Measurements from ENCODE around the gene LINC01488.

LINC01488 gene

DNA sequence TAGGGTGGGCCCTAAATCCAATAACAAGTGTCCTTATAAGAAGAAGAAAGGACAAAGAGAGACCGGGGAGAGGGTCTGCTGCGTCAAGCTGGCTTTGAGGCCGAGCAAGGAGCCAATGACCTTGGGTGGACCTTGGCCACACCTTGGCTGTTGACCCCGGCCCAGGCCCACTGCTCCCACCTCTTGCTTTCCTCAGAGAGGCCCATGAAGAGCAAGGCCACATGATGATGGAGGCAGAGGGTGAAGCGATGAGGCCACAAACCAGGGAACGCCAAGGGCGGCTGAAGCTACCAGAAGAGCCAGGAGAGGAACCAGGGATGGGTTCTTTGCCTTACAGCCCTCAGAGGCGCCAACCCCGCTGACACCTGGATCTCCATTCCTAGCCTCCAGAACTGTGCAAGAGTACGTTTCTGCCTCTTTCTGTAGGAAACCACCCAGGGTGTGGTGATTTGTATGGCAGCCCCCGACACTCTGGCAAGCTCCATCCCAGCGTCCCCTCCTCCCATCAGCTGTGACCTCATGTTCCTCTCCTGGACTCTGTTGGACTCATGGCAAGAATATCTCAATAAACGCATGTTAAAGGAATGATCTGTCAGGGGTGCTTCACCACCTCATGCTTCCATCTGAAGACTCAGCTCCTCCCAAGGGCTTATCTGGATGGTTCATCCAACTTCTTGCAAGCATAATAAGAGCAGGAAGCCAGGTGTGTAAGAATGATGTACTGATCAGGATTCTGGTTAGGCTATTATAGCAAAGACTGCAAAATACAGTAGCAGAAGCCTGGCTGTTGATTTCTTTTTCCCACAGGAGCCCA lies 41.6 kb upstream of the LINC01488 start:
- H3K9me3 ChIP-seq (ENCODE audit: control insufficient read depth, insufficient read depth, low read depth, low read length) = no peaks in the 10 kb centered on the region
- ChIA-PET CTCF (interaction anchor here (0.8 to 1.1 kb wide), 2 partner anchors 147 to 308 kb away, joined by 3 to 4 read pairs; no protein-coding TSS in a partner anchor), POLR2A (no interaction called here)
- TF ChIP-seq ZNF670 (tag by site-specific recombination; IDR thresholded peaks at IDR 0.05; ENCODE audit: low read depth) (no peak), ZNF391 (tag by site-specific recombination; IDR thresholded peaks at IDR 0.05; ENCODE audit: borderline replicate concordance, low read depth) (no peak), ZNF362 (tag by site-specific recombination; IDR thresholded peaks at IDR 0.05) (no peak)
- no peaks in the 10 kb centered on the region for H3K36me3 ChIP-seq (ENCODE audit: control insufficient read depth in 2 of 2, insufficient read depth in 1 of 2, low read length in 2 of 2)
- H3K4me1 ChIP-seq (ENCODE audit: control insufficient read depth, insufficient read depth, low read length) = no peaks in the 10 kb centered on the region
- no peak overlapping the region for H3K27ac ChIP-seq (ENCODE audit: extremely low read depth, low read depth, low read length)
- H3K4me3 ChIP-seq (ENCODE audit: low read depth, low read length) = no peak overlapping the region

DNA sequence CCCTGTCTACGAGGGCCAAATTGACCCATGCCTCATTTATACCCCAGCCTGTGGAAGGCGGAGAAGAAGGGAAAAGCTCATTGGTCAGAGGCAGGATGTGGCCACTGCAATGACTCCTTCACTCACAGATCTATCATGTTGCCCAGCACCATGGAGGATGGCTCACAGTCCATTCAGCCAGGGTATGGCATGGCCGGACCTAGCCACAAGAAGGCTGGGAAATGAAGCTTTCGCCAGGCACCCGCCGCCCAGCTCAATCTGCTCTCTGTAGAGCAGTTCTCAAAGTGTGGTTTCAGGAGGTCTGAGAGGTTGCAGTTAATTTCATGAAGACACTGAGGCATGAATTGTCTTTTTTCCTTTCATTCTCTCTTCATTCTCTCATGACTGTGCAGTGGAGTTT lies 40.6 kb upstream of the LINC01488 start:
- H3K36me3 ChIP-seq (ENCODE audit: control insufficient read depth in 2 of 2, insufficient read depth in 1 of 2, low read length in 2 of 2) = no peaks in the 10 kb centered on the region
- no peaks in the 10 kb centered on the region for H3K9me3 ChIP-seq (ENCODE audit: control insufficient read depth, insufficient read depth, low read depth, low read length)
- no peak overlapping the region for H3K27ac ChIP-seq (ENCODE audit: extremely low read depth, low read depth, low read length)
- ChIA-PET CTCF (no interaction called here), POLR2A (interaction anchor here (0.8 kb wide), 1 partner anchor 234 kb away, joined by 3 read pairs; the partner anchor contains the start of gene LTO1)
- TF ChIP-seq GFI1B (tag by site-specific recombination; IDR thresholded peaks at IDR 0.05) (no peak), ZNF544 (tag by site-specific recombination; IDR thresholded peaks at IDR 0.05) (no peak), ZNF16 (tag by site-specific recombination; IDR thresholded peaks at IDR 0.05; ENCODE audit: low read depth) (no peak), EGR2 (tag by site-specific recombination; IDR thresholded peaks at IDR 0.05; ENCODE audit: low read depth) (no peak), ZIC2 (tag by site-specific recombination; IDR thresholded peaks at IDR 0.05) (no peak), IKZF3 (tag by site-specific recombination; IDR thresholded peaks at IDR 0.05) (no peak), SCRT1 (tag by site-specific recombination; IDR thresholded peaks at IDR 0.05; ENCODE audit: borderline replicate concordance) (no peak), ZNF10 (tag by site-specific recombination; IDR thresholded peaks at IDR 0.05) (no peak), CTCF (tag by site-specific recombination; IDR thresholded peaks at IDR 0.05) (no peak), ZNF571 (tag by site-specific recombination; IDR thresholded peaks at IDR 0.05) (no peak), ZNF140 (tag by site-specific recombination; IDR thresholded peaks at IDR 0.05) (no peak), ZSCAN18 (tag by site-specific recombination; IDR thresholded peaks at IDR 0.05) (no peak), REPIN1 (tag by site-specific recombination; IDR thresholded peaks at IDR 0.05; ENCODE audit: low read depth) (no peak), ZBTB7A (tag by site-specific recombination; IDR thresholded peaks at IDR 0.05; ENCODE audit: low read depth) (no peak), ZFHX2 (tag by site-specific recombination; conservative IDR thresholded peaks at IDR 0.05) (no peak), BCL11B (tag by site-specific recombination; IDR thresholded peaks at IDR 0.05; ENCODE audit: low read depth) (no peak), KLF8 (tag by site-specific recombination; IDR thresholded peaks at IDR 0.05) (no peak), ZFP41 (tag by site-specific recombination; IDR thresholded peaks at IDR 0.05; ENCODE audit: borderline replicate concordance) (no peak)
- no peaks in the 10 kb centered on the region for H3K4me1 ChIP-seq (ENCODE audit: control insufficient read depth, insufficient read depth, low read length)
- H3K4me3 ChIP-seq (ENCODE audit: low read depth, low read length) = no peak overlapping the region
